Astrocyte (in vitro differentiated cells and primary cell): ENCODE measurements around the gene KCNJ12.

ENCODE experiments used
- EZH2 ChIP-seq: IDR thresholded peaks from 2 replicates; pipeline ENCODE4 v1.6.1; 2012; ENCODE audit warnings: mild to moderate bottlenecking, low read length, inconsistent platforms; ENCODE audit not compliant: insufficient read depth
- TF ChIP-seq, protein P1 (sequence below): IDR thresholded peaks from 2 replicates; pipeline ENCODE4 v1.5.1; 2011; ENCODE audit warnings: low read depth, mild to moderate bottlenecking, inconsistent platforms, low read length, moderate library complexity; ENCODE audit not compliant: insufficient read depth

DNA sequence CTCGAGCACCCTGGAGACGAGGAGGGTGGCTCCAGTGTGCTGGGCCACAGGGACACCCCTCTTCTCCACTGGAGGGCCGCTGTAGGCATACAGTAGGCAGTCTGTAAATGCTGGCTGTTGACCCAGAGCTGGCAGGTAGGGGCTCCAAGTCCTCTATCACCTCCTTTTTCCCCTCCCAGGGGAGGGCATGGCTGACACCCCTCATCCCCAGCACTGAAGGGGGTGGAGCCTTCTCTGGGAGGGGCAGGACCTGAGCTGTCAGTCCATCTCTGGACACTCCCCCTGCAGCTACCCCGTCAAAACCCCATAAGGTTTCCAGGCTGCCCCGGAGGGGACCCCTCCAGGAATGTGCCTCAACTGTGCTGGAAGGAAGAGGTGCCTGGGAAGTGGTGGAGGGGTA lies 2.4 kb downstream of the KCNJ12 start:
- TF ChIP-seq, protein P1, sequence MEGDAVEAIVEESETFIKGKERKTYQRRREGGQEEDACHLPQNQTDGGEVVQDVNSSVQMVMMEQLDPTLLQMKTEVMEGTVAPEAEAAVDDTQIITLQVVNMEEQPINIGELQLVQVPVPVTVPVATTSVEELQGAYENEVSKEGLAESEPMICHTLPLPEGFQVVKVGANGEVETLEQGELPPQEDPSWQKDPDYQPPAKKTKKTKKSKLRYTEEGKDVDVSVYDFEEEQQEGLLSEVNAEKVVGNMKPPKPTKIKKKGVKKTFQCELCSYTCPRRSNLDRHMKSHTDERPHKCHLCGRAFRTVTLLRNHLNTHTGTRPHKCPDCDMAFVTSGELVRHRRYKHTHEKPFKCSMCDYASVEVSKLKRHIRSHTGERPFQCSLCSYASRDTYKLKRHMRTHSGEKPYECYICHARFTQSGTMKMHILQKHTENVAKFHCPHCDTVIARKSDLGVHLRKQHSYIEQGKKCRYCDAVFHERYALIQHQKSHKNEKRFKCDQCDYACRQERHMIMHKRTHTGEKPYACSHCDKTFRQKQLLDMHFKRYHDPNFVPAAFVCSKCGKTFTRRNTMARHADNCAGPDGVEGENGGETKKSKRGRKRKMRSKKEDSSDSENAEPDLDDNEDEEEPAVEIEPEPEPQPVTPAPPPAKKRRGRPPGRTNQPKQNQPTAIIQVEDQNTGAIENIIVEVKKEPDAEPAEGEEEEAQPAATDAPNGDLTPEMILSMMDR: no peak
- no peak for TF ChIP-seq EZH2
